DMS153 treated with DMSO at 0.1 percent for 48 hours (cell line): Measurements from ENCODE around the gene CLHC1.
"Not testable (repeated sequence)": the region's sequence is repeated elsewhere in the genome, so short reads cannot be mapped to it uniquely, and the experiment has no call there.

Experiments
- DNase-seq: peaks from one replicate; lab custom pipeline; 2025; ENCODE audit not compliant: unreplicated experiment; lab: John Stamatoyannopoulos, UW

The CLHC1 gene

DNA sequence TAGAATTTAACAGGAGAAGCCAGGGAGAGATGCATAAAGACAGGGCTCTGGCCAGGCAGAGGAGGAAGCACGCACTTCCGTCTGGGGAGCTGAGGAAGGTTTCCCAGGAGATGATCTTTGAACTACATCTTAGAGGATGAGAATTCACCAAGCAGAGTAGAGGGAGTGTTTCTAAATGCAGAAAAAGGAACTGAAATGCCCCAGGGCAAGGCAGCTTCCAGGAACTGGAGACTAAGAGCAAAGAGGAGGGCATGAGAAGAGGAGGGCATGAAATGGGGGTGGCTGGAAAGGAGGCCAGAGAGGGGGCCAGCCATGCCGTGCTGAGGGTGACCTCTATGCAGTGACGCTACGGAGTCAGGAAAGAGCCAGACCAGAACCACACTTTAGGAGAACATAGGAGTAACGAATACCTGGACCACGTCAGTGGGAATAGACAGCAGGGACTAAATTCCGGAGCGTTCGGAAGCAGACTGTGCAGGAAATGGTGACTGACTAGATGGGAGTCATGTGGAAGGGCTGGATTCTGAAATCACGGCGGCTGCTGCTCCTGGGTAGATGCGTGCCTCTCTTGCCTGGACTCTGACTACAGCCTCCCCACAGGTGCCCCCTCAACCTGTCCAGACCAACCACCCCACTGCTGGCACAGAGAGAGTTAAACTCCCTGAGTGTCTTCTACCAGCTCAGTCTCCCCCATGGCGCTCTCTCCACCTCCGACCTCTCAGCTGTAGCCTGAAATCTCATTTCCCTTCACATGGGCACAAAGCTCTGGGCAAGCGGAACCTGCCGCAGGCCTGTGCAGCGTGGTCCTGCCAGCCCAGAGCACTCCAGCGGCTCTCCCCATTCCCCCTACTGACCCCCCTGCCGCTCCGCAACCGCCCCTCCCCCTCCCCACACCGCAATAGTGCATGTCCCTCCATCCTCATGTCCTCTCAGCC, 94.8 kb downstream of the CLHC1 start:
- no peak for DNase-seq

DNA sequence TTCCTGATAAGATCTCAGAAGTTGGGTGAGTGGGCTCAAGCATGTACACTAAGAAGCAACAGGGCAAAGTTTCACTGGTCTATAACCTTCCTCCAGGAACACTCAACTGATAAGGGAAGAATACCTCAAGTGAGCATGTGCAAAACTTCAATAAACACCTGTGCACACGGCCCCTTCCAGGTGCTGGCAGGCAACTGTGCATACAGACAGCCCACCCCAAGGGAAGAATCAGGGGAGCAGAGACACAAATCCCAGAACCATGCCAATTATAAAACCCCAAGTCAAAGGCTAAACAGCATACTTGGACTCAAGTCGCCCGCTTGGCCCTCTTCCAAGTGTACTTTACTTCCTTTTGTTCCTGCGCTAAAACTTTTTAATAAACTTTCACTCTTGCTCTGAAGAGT, 96.0 kb downstream of the CLHC1 start:
- DNase-seq, result no peak

DNA sequence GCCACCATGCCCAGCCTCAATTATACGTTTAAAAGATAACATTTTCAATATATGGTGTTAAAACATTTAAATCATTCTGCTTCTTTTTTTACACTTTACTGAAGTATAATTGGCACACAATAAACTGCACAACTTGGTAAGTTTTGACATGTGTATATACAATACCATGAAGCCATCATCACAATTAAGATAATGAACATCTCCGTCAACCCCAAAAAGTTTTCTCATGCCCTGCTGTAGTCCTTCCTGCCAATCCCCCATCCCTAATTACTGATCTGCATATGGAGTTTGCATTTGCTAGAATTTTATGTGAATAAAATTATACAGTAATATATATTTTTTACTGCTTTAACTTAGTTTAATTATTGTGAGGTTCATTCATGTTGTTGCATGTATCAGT, 96.6 kb downstream of the CLHC1 start:
- DNase-seq, result no peak

DNA sequence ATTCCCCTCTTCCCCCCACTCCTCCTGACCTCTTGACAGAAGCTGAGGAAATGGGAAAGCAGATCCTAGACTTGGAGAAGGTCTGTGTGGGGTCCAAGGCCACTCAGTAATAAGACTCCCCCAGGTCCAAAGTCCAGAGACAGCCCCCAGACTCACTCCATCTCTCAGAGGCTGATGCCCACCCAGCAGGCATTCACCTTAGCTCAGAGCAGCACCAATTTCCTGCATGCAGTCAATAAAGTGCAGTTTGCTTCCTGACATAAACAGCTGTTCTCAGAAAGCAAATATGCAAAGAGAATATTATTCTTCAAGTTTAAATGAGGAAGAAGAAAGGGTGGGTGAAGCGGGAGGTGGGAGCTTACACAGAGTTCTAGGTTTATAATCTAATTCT, 97.8 kb downstream of the CLHC1 start:
- DNase-seq, result no peak

DNA sequence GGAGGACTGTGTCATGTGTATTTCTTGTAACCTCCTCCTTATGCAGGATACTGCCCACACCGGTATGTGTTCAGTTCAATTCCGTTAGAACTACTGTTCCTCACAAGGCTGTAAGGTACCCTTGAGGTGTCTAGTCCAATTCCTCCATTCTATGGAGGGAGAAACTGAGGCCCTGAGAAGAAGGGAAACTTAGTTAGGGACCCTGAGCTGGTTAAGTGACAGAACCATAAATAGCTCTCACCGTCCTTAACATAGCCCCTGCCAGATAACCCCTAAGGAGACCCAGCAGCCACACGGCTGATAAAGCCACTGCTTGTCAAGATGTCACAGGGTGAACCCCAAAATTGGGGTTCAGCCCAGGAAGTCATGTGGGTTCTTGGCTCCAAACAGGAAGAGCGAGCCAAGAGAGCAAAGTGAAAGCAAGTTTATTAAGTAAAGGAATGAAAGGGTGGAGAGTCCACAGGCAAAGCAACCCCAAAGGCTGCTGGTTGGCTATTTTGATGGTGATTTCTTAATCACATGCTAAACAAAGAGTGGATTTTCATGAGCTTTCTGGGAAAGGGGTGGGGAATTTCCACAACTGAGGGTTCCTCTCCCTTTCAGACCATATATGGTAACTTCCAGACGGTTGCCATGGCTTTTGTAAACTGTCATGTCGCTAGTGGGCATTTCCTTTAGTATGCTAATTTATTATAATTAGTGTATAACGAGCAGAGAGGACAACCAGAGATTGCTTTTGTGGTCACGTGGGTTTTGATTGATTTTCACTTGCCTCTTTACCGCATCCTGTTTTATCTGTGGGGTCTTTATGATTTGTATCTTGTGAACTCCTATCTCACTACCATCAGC, 98.4 kb downstream of the CLHC1 start:
- no peak for DNase-seq

DNA sequence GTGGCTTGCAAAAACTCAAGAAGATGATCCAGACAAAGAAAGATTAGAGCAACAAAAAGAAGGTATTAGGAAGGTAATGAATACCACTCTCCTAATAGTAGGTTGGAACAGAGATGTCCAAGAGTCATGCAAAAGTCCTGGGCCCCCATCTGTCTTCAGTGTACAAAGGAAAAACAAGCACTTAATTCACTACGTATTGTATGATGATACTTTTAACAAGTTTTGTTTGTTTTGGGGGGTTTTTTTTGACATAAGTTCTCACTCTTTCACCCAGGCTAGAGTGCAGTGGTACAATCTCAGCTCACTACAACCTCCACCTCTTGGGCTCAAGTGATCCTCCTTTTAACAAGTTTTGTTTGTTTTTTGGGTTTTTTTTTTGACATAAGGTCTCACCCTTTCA, 101.2 kb downstream of the CLHC1 start:
- DNase-seq, result no peak

DNA sequence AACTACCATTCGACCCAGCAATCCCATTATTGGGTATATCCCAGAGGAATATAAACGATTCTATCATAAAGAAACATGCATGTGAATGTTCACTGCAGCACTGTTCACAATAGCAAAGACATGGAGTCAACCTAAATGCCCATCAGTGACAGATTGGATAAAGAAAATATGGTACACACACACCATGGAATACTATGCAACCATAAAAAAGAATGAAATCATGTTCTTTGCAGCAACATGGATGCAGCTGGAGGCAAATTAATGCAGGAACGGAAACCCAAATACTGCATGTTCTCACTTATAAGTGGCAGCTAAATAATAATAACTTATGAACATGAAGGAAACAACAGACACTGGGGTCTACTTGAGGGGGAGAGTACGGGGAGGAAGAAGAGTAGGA, 105.5 kb downstream of the CLHC1 start:
- not testable (repeated sequence) for DNase-seq
